BJ (cell line): Measurements from ENCODE around the gene TOX2. TPM values are rescaled to one million over a fixed set of nuclear protein-coding genes. Genes with fewer than 3 reads are reported as not detected.

Source experiments
- CTCF ChIA-PET: fragments of 350-600 bp; formaldehyde crosslinking; extraction: SDS; loops from one replicate; lab custom pipeline; 2021; ENCODE audit warnings: antibody characterized with exemption, inconsistent platforms; lab: Yijun Ruan, JAX
- POLR2A ChIA-PET: fragments of 300-600 bp; sonication (Branson Sonifier 250); formaldehyde crosslinking; extraction: SDS; loops from one replicate; lab custom pipeline; 2021; ENCODE audit warnings: antibody characterized with exemption; lab: Charles Lee
- DNase-seq: peaks from one replicate; pipeline ENCODE4 v3.0.0-alpha.2; 2011; ENCODE audit warnings: low read depth
- H3K27me3 ChIP-seq: 2 replicates; pipeline ENCODE4 v1.6.0; 2011; ENCODE audit warnings: low read length; ENCODE audit not compliant: control insufficient read depth, insufficient read depth
- H3K36me3 ChIP-seq: 2 replicates; pipeline ENCODE4 v1.5.1; 2011; ENCODE audit warnings: low read length; ENCODE audit not compliant: control insufficient read depth, insufficient read depth
- H3K4me3 ChIP-seq: 2 replicates; pipeline ENCODE4 v1.5.1; 2011; ENCODE audit warnings: low read depth, mild to moderate bottlenecking, control low read depth, low read length
- polyA plus RNA-seq: library from polyadenylated mRNA; depleted of rRNA; stranded (reverse); fragments of >200 nt; gene quantifications from 2 replicates; pipeline ENCODE4 v1.2.3, GENCODE V29; 2011
- TF ChIP-seq, protein P1 (sequence below): IDR thresholded peaks from 2 replicates; pipeline ENCODE4 v1.5.1; 2011; ENCODE audit warnings: low read depth, mild to moderate bottlenecking, control low read depth, inconsistent platforms, low read length, moderate library complexity; ENCODE audit not compliant: insufficient read depth

The TOX2 gene
- polyA plus RNA-seq, 1 experiment, result 7.6 TPM

DNA sequence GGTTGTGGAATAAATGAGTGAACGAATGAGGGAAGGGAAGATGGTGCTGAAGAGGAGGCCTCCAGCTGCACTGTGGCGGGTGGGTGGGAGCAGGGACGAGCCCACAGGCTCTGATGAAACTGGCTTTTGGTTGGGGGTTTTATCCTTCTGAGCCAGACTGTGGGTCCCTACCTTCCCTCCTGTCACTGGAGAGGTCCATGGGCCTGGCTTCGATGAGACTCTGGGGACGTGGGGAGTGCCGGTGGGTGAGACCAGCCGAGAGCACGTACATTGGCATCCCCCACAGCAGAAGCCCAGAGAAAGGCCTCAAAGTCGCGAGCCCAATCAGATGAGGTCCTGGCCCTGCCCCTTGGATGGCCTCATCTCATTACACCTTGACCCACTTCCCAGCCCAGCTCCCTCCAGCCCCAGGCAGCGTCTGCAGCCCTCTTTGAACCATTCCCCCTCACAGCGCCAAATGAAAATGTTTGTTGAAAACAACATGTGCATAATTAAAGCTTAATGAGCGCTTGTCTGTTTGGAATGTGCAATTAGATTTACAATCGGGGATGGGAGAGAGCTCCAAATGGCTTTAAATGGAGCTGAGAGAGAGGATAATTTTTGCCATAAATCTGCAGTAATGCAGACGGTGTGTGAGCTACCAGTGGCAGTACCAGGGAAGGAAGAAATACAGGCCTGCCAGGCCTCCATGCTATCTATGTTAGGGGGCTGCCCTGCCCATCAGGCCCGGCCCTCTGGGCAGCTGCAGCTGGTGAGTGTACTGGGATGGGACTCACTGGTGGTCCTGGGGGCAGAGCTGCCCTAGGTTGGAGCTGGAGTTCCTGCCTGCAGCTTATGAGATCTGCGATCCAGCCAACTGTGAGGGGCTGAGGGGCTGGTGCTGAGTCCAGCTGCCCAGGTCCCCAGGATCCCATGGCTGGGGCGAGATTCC lies 47.2 kb downstream of the TOX2 start:
- Histone ChIP-seq H3K4me3 (no peak overlapping the region), H3K27me3 (no peaks in the 10 kb centered on the region), H3K36me3 (no peaks in the 10 kb centered on the region)
- DNase-seq, result no peak
- ChIA-PET CTCF (no interaction called here), POLR2A (no interaction called here)
- TF ChIP-seq, protein P1, sequence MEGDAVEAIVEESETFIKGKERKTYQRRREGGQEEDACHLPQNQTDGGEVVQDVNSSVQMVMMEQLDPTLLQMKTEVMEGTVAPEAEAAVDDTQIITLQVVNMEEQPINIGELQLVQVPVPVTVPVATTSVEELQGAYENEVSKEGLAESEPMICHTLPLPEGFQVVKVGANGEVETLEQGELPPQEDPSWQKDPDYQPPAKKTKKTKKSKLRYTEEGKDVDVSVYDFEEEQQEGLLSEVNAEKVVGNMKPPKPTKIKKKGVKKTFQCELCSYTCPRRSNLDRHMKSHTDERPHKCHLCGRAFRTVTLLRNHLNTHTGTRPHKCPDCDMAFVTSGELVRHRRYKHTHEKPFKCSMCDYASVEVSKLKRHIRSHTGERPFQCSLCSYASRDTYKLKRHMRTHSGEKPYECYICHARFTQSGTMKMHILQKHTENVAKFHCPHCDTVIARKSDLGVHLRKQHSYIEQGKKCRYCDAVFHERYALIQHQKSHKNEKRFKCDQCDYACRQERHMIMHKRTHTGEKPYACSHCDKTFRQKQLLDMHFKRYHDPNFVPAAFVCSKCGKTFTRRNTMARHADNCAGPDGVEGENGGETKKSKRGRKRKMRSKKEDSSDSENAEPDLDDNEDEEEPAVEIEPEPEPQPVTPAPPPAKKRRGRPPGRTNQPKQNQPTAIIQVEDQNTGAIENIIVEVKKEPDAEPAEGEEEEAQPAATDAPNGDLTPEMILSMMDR, result no peak

DNA sequence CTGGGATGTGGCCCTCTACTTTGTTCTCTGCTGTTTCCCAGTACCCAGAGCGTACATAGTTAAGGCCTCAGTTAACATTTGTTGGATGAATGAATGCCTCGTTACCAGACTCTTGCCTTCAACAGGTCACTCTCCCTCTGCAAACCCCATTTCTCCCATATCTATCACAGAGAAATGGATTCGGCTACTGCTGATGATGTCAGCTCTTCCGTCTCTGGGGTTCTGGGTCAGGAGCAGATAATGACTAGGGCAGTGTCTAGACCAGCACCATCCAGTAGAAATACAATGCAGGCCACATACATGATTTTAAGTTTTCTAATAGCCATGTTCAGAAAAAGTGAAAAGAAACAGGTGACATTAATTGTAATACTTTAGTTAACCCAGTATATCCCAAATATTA lies 47.9 kb downstream of the TOX2 start:
- no peak for DNase-seq
- H3K27me3 ChIP-seq, result no peaks in the 10 kb centered on the region
- no peak overlapping the region for H3K4me3 ChIP-seq
- CTCF ChIA-PET, result no interaction called here
- POLR2A ChIA-PET, result no interaction called here
- H3K36me3 ChIP-seq, result no peaks in the 10 kb centered on the region
- TF ChIP-seq, protein P1, result no peak

DNA sequence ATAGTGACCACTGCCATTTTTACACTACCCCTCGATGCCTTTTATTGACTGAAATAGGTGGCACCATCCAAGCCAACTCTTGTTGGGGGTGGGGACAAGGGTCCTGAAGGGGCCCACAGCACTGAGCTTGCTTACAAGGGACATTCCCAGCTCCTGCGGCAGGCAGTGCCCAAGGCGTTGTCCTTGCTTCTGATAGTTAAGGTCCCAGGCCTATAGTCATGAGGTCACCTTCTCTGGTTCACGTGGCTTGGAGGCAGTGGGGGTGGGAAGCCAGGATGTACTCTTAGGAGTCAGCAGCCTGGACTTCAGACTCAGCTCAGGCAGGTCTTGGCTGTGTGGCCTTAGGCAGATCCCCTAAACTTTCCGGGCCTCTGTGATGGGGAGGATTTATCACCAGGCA lies 48.6 kb downstream of the TOX2 start:
- Histone ChIP-seq H3K36me3 (no peaks in the 10 kb centered on the region), H3K4me3 (no peak overlapping the region), H3K27me3 (no peaks in the 10 kb centered on the region)
- TF ChIP-seq, protein P1, result no peak
- ChIA-PET CTCF (no interaction called here), POLR2A (no interaction called here)
- DNase-seq, result no peak

DNA sequence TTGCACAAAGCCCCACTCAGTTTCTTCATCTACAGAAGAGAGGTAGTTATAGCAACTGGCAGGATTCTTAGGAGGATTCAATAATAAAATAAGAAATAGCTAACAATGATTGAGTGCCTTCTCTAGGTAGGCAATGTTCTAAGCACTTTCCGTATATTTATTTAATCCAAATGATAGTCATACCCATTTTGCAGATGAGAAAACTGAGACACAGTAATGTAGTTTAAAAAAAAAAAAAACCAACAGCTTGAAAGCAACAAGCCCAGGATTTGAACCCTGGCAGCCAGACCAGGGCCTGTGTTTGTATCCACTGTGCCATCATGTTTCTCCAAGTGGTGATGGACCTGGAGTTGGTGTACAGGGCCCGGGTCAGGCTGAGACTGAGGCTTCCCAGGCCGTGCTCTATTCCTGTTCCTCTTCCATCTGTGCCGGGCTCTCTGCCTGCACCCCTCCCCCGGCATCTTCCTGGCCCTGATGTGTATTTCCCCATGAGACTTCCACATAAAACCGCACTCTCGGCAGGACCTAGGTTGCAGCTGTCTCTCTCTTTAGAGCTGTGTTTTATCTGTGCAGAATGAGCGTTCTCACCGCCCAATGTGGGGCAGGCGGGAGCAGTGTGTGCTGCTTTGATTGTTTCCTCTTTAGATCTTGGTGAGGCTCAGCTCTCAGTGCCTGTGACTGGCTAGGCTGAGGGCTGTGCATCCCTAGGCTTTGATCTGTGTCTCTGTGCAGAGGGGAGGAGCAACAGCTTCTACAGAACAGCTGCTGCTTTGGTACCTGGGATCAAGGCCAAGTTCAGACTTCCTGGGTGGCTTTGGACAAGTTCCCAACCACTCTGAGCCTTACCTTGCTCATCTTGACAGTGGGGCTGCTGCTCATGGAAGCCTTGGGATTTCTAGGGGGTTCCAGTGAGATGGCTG lies 49.5 kb downstream of the TOX2 start:
- CTCF ChIA-PET, result interaction anchor here (0.6 kb wide), 1 partner anchor 16 kb away, joined by 3 read pairs; no protein-coding TSS in a partner anchor
- POLR2A ChIA-PET, result no interaction called here
- Histone ChIP-seq H3K36me3 (no peaks in the 10 kb centered on the region), H3K27me3 (no peaks in the 10 kb centered on the region), H3K4me3 (no peak overlapping the region)
- TF ChIP-seq, protein P1, result no peak
- DNase-seq, result no peak

DNA sequence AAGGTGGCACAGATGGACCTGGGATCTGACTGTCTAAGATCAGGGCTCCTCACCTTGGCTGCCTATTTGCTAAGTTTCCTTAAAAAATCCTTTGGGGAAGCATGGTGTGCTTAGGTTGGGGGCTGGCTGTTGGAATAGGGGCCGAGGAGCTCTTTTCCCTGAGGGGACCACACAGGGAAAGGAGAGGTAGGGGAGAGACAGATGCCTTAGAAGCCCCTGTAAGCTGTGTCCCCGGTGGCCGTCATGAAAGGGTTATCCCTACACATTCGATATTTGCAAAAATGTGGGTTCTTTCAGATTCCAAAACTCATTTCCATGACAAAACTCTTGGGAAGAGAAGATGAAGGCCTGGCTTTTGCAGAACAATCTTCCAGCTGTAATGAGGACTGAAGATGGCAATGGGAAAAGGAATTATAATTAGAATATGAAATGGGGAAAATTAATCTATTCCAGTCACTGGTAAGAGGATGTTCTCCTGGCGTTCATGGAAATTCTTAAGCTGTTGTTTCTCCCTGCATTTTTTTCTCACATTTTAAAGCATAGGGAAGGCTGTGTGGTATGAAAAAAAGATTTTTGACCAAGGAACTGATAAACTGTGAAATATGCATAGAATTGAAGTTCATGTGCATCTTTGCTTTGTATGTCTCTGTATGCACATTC lies 53.8 kb downstream of the TOX2 start:
- DNase-seq, result no peak
- TF ChIP-seq, protein P1, result no peak
- Histone ChIP-seq H3K27me3 (no peaks in the 10 kb centered on the region), H3K36me3 (no peaks in the 10 kb centered on the region), H3K4me3 (no peak overlapping the region)
- POLR2A ChIA-PET, result no interaction called here
- CTCF ChIA-PET, result no interaction called here
